ENCODE measurements around the gene DENND6A.
"Not testable (repeated sequence)": the region's sequence is repeated elsewhere in the genome, so short reads cannot be mapped to it uniquely, and the experiment has no call there.

Gene DENND6A

GRCh38 chr3:57634259-57634658 is 58.6 kb downstream of the DENND6A start:
- not testable (repeated sequence) for DNase-seq (ENCODE audit: low spot score)

- peak; percentile 76 for DNase-seq (ENCODE audit: low spot score)
These were observed 64.9 kb downstream of the DENND6A start for GRCh38 chr3:57627976-57628375.

GRCh38 chr3:57624801-57625200 is 68.1 kb downstream of the DENND6A start:
- no peak for DNase-seq (ENCODE audit: low spot score)

- no peak for DNase-seq (ENCODE audit: low spot score)
These were observed 70.5 kb downstream of the DENND6A start for GRCh38 chr3:57622362-57622761.

- no peak for DNase-seq (ENCODE audit: low spot score)
These were observed 75.1 kb downstream of the DENND6A start for GRCh38 chr3:57617739-57618138.

- DNase-seq (ENCODE audit: low spot score) = no peak
These were observed 76.6 kb downstream of the DENND6A start for GRCh38 chr3:57616233-57616632.

- DNase-seq (ENCODE audit: low spot score) = not testable (repeated sequence)
These were observed 81.0 kb downstream of the DENND6A start for GRCh38 chr3:57611870-57612269.

- DNase-seq (ENCODE audit: low spot score) = no peak
These were observed 87.2 kb downstream of the DENND6A start for GRCh38 chr3:57605683-57606082.

- DNase-seq (ENCODE audit: low spot score) = no peak
These were observed 87.9 kb downstream of the DENND6A start for GRCh38 chr3:57604971-57605370.

- DNase-seq (ENCODE audit: low spot score) = no peak
These were observed 92.7 kb downstream of the DENND6A start for GRCh38 chr3:57600195-57600594.

- DNase-seq (ENCODE audit: low spot score) = no peak
These were observed 94.0 kb downstream of the DENND6A start for GRCh38 chr3:57598765-57599360.

GRCh38 chr3:57597127-57597923 is 95.6 kb downstream of the DENND6A start, which contains the start of gene ARF4:
ARF4 (minus strand) TSS chr3:57597344; CDS start chr3:57597140, 204 bp downstream.
- DNase-seq (ENCODE audit: low spot score) = peak; percentile 99

- DNase-seq (ENCODE audit: low spot score) = peak; percentile 67
These were observed 96.3 kb downstream of the DENND6A start for GRCh38 chr3:57596495-57597126.

- DNase-seq (ENCODE audit: low spot score) = no peak
These were observed 98.3 kb downstream of the DENND6A start for GRCh38 chr3:57594576-57594975.

- no peak for DNase-seq (ENCODE audit: low spot score)
These were observed 98.7 kb downstream of the DENND6A start for GRCh38 chr3:57594144-57594543.

GRCh38 chr3:57592306-57592705 is 100.6 kb downstream of the DENND6A start:
- DNase-seq (ENCODE audit: low spot score) = no peak

GRCh38 chr3:57587905-57588304 is 105.0 kb downstream of the DENND6A start:
- no peak for DNase-seq (ENCODE audit: low spot score)

GRCh38 chr3:57586778-57587177 is 106.1 kb downstream of the DENND6A start:
- no peak for DNase-seq (ENCODE audit: low spot score)

GRCh38 chr3:57583544-57583943 is 109.3 kb downstream of the DENND6A start:
- DNase-seq (ENCODE audit: low spot score) = no peak

GRCh38 chr3:57582474-57583168 is 110.3 kb downstream of the DENND6A start:
- no peak for DNase-seq (ENCODE audit: low spot score)

GRCh38 chr3:57577801-57578200 is 115.1 kb downstream of the DENND6A start:
- DNase-seq (ENCODE audit: low spot score) = no peak

GRCh38 chr3:57575966-57576626 is 116.8 kb downstream of the DENND6A start:
- DNase-seq (ENCODE audit: low spot score) = no peak

Data from Ammon's horn (tissue), 1 donor.